Smooth muscle cell (in vitro differentiated cells): ENCODE measurements around the gene RNF34. TPM values are rescaled to one million over a fixed set of nuclear protein-coding genes. Genes with fewer than 3 reads are reported as not detected.

Experiments used
- DNase-seq: peaks from one replicate; lab custom pipeline; 2025; ENCODE audit not compliant: unreplicated experiment; lab: John Stamatoyannopoulos, UW
- H2AFZ ChIP-seq: fragments of 200-600 bp; sonication (generic); 2 replicates; pipeline ENCODE4 v1.6.0; 2016; ENCODE audit warnings: antibody characterized with exemption, low read depth, mild to moderate bottlenecking
- H3F3A ChIP-seq: fragments of 200-600 bp; sonication (generic); 2 replicates; pipeline ENCODE4 v1.6.0; 2017; ENCODE audit warnings: antibody characterized with exemption, low read depth
- H3K27ac ChIP-seq: fragments of 200-600 bp; sonication (generic); 2 replicates; pipeline ENCODE4 v1.5.1; 2016; ENCODE audit warnings: low read depth, mild to moderate bottlenecking
- H3K27me3 ChIP-seq: fragments of 200-600 bp; sonication (generic); 2 replicates; pipeline ENCODE4 v1.6.1; 2016; ENCODE audit warnings: low read depth, mild to moderate bottlenecking
- H3K36me3 ChIP-seq: fragments of 200-600 bp; sonication (generic); 2 replicates; pipeline ENCODE4 v1.5.1; 2016; ENCODE audit warnings: low read depth
- H3K4me1 ChIP-seq: fragments of 200-600 bp; sonication (generic); 2 replicates; pipeline ENCODE4 v1.5.1; 2016; ENCODE audit warnings: low read depth
- H3K4me2 ChIP-seq: fragments of 200-600 bp; sonication (generic); 2 replicates; pipeline ENCODE4 v1.6.0; 2016; ENCODE audit warnings: mild to moderate bottlenecking
- H3K4me3 ChIP-seq: fragments of 200-600 bp; sonication (generic); 2 replicates; pipeline ENCODE4 v1.5.1; 2016; ENCODE audit warnings: mild to moderate bottlenecking
- H3K79me2 ChIP-seq: fragments of 200-600 bp; sonication (generic); 2 replicates; pipeline ENCODE4 v1.6.0; 2016; ENCODE audit warnings: low read depth, mild to moderate bottlenecking
- H3K9ac ChIP-seq: fragments of 200-600 bp; sonication (generic); 2 replicates; pipeline ENCODE4 v1.6.0; 2016; ENCODE audit warnings: low read depth
- H3K9me3 ChIP-seq: fragments of 200-600 bp; sonication (generic); replicated peaks from 2 replicates; pipeline ENCODE4 v1.5.1; 2016; ENCODE audit warnings: low read depth
- H4K20me1 ChIP-seq: fragments of 200-600 bp; sonication (generic); 2 replicates; pipeline ENCODE4 v1.6.0; 2016; ENCODE audit warnings: low read depth
- CTCF ChIP-seq: fragments of 200-600 bp; sonication (generic); IDR thresholded peaks from 2 replicates; pipeline ENCODE4 v1.5.1; 2017; ENCODE audit warnings: borderline replicate concordance, mild to moderate bottlenecking, antibody characterized with exemption; ENCODE audit not compliant: insufficient read depth, poor library complexity, severe bottlenecking
- WGBS: methylation state at CpG from one replicate; pipeline ENCODE4 v1.1.7; 2016; ENCODE audit warnings: low lambda C conversion rate; 5-methylcytosine and 5-hydroxymethylcytosine counted together
- polyA plus RNA-seq: library from polyadenylated mRNA; unstranded; fragments of >200 nt; fragmentation: Nextera tagmentation; extraction: Ambion mirVana; gene quantifications from 2 replicates; pipeline ENCODE4 v1.2.1, GENCODE V29; 2016
- total RNA-seq: library from RNA; depleted of rRNA; stranded (reverse); fragments of >200 nt; gene quantifications from 2 replicates; pipeline ENCODE4 v1.2.3, GENCODE V29; 2014

The RNF34 gene
- total and polyA plus RNA-seq, 2 experiments from 2014 or later: 19.4 to 24.0 TPM

- Histone ChIP-seq H3K4me1 (no peaks in the 10 kb centered on the region), H3K9me3 (no peaks in the 10 kb centered on the region), H3K36me3 (peaks cover 4% of the 10 kb centered on the region), H3K4me2 (no peak overlapping the region), H3K4me3 (no peak overlapping the region), H4K20me1 (peaks cover 16% of the 10 kb centered on the region), H3F3A (no peaks in the 10 kb centered on the region), H3K27ac (no peak overlapping the region), H3K27me3 (no peaks in the 10 kb centered on the region), H3K9ac (no peak overlapping the region), H2AFZ (no peak overlapping the region), H3K79me2 (peaks cover 6% of the 10 kb centered on the region)
- peak; percentile 91 for TF ChIP-seq CTCF
- 60% methylated on average over 20 of the region's 20 CpGs for WGBS
- peak; percentile 52 for DNase-seq
These were observed 43.4 kb downstream of the RNF34 start for GRCh38 chr12:121443193-121443870.

GRCh38 chr12:121443911-121444841 is 44.3 kb downstream of the RNF34 start:
- Histone ChIP-seq H3K36me3 (peaks cover 4% of the 10 kb centered on the region), H3K4me2 (no peak overlapping the region), H3K27me3 (no peaks in the 10 kb centered on the region), H3K4me3 (no peak overlapping the region), H2AFZ (no peak overlapping the region), H3K4me1 (no peaks in the 10 kb centered on the region), H3K79me2 (peaks cover 6% of the 10 kb centered on the region), H3K9me3 (no peaks in the 10 kb centered on the region), H3K9ac (no peak overlapping the region), H4K20me1 (peaks cover 24% of the 10 kb centered on the region), H3K27ac (no peak overlapping the region), H3F3A (no peaks in the 10 kb centered on the region)
- no peak for DNase-seq
- TF ChIP-seq CTCF: no peak
- WGBS: 92% methylated on average over 44 of the region's 45 CpGs

- Histone ChIP-seq H3K27ac (no peak overlapping the region), H3K9ac (no peak overlapping the region), H3K79me2 (peaks cover 6% of the 10 kb centered on the region), H2AFZ (no peak overlapping the region), H3K4me2 (no peak overlapping the region), H3F3A (no peaks in the 10 kb centered on the region), H4K20me1 (peaks cover 30% of the 10 kb centered on the region), H3K4me3 (no peak overlapping the region), H3K36me3 (peaks cover 4% of the 10 kb centered on the region), H3K4me1 (no peaks in the 10 kb centered on the region), H3K9me3 (no peaks in the 10 kb centered on the region), H3K27me3 (no peaks in the 10 kb centered on the region)
- TF ChIP-seq CTCF: no peak
- no peak for DNase-seq
- 86% methylated on average over 4 of the region's 4 CpGs for WGBS
These were observed 44.9 kb downstream of the RNF34 start for GRCh38 chr12:121444842-121445202.
